ENCODE data around the gene ADGRG6.

Gene ADGRG6

DNA sequence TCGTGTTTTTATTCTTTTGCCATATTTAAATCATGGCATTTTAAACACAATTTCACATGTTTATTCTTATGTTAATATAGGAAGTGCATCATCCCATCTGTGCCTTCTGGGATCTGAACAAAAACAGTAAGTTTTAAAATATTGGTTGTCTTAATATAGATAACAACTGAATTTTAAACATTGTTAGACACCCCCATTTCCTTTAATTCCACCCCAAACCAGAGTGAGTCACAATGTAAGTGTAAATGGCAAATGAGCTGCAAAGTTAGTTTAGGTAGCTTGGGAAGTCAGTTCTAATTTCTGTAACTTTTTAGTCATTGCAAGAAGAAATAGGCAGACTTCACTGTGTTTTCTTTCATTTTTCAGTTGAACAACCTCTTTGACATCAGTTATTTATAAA is 108.0 kb downstream of the ADGRG6 start:
- Histone ChIP-seq H3K27me3 (replicated peaks; ENCODE audit: insufficient read depth, low read length) (no peaks in the 10 kb centered on the region), H3F3A (ENCODE audit: insufficient read depth, low read length) (no peaks in the 10 kb centered on the region), H3K4me2 (ENCODE audit: low read depth, low read length) (no peak overlapping the region), H3K4me3 (ENCODE audit: low read length) (no peak overlapping the region), H3K4me1 (ENCODE audit: low read length) (no peaks in the 10 kb centered on the region), H4K20me1 (ENCODE audit: insufficient read depth, low read length) (no peaks in the 10 kb centered on the region), H3K9me3 (replicated peaks; ENCODE audit: insufficient read depth, low read length) (no peaks in the 10 kb centered on the region), H3K36me3 (replicated peaks; ENCODE audit: insufficient read depth, low read length) (no peaks in the 10 kb centered on the region), H2AFZ (ENCODE audit: low read length) (no peak overlapping the region), H3K9ac (ENCODE audit: low read length) (no peak overlapping the region), H3K79me2 (ENCODE audit: low read length) (no peaks in the 10 kb centered on the region), H3K9me2 (replicated peaks; ENCODE audit: insufficient read depth, low read length) (no peaks in the 10 kb centered on the region), H3K27ac (ENCODE audit: low read length) (no peak overlapping the region)
- no peak for TF ChIP-seq EZH2 (optimal IDR thresholded peaks at IDR 0.05; ENCODE audit: low read depth, low read length)
- TF ChIP-seq EZH2phosphoT487 (IDR thresholded peaks at IDR 0.05; ENCODE audit: low read length) = no peak
- TF ChIP-seq, protein P1, sequence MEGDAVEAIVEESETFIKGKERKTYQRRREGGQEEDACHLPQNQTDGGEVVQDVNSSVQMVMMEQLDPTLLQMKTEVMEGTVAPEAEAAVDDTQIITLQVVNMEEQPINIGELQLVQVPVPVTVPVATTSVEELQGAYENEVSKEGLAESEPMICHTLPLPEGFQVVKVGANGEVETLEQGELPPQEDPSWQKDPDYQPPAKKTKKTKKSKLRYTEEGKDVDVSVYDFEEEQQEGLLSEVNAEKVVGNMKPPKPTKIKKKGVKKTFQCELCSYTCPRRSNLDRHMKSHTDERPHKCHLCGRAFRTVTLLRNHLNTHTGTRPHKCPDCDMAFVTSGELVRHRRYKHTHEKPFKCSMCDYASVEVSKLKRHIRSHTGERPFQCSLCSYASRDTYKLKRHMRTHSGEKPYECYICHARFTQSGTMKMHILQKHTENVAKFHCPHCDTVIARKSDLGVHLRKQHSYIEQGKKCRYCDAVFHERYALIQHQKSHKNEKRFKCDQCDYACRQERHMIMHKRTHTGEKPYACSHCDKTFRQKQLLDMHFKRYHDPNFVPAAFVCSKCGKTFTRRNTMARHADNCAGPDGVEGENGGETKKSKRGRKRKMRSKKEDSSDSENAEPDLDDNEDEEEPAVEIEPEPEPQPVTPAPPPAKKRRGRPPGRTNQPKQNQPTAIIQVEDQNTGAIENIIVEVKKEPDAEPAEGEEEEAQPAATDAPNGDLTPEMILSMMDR (IDR thresholded peaks at IDR 0.05; ENCODE audit: low read length) = no peak
- DNase-seq = no peak

DNA sequence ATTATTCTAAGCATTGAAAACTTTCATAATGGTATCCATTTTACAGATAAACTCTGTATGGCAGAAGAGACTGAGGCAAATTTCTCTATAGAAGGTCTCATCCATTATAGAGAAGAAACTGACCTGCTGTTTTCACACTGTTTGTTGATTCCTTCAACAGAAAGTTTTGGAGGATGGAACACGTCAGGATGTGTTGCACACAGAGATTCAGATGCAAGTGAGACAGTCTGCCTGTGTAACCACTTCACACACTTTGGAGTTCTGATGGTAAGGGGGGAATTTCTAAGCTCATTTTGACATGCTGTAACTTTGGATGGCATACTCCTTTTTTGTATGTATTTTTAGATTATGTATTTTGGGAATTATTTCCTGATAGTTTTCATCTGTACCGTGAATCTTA is 109.3 kb downstream of the ADGRG6 start:
- Histone ChIP-seq H2AFZ (ENCODE audit: low read length) (no peak overlapping the region), H3K27me3 (replicated peaks; ENCODE audit: insufficient read depth, low read length) (no peaks in the 10 kb centered on the region), H3K4me1 (ENCODE audit: low read length) (no peaks in the 10 kb centered on the region), H3K4me3 (ENCODE audit: low read length) (no peak overlapping the region), H3K9me2 (replicated peaks; ENCODE audit: insufficient read depth, low read length) (no peaks in the 10 kb centered on the region), H3K36me3 (replicated peaks; ENCODE audit: insufficient read depth, low read length) (no peaks in the 10 kb centered on the region), H3K9ac (ENCODE audit: low read length) (no peak overlapping the region), H3F3A (ENCODE audit: insufficient read depth, low read length) (no peaks in the 10 kb centered on the region), H3K79me2 (ENCODE audit: low read length) (no peaks in the 10 kb centered on the region), H3K9me3 (replicated peaks; ENCODE audit: insufficient read depth, low read length) (no peaks in the 10 kb centered on the region), H3K27ac (ENCODE audit: low read length) (no peak overlapping the region), H3K4me2 (ENCODE audit: low read depth, low read length) (no peak overlapping the region), H4K20me1 (ENCODE audit: insufficient read depth, low read length) (no peaks in the 10 kb centered on the region)
- TF ChIP-seq, protein P1 (IDR thresholded peaks at IDR 0.05; ENCODE audit: low read length) = no peak
- no peak for TF ChIP-seq EZH2 (optimal IDR thresholded peaks at IDR 0.05; ENCODE audit: low read depth, low read length)
- TF ChIP-seq EZH2phosphoT487 (IDR thresholded peaks at IDR 0.05; ENCODE audit: low read length) = no peak
- no peak for DNase-seq

DNA sequence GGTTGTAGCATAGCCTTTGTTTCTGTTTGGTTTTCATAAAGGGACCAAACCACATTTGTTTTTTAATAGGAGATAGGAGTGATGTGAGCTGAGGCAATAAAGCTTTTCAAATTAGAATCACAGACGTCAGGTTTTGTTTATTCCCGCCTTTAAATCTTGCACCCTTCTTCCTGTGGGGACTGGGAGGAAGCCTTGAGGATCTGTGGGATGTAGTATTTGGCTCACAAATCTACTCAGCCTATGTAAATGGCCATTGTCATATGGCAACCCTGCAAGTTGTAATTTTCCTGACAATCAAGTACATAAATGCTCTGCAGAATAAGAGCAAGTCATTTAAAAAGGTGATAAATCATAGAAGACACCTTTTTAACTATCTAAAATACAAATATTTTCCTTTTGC is 110.4 kb downstream of the ADGRG6 start:
- no peaks in the 10 kb centered on the region for H3K9me3 ChIP-seq (replicated peaks; ENCODE audit: insufficient read depth, low read length)
- no peaks in the 10 kb centered on the region for H3K9me2 ChIP-seq (replicated peaks; ENCODE audit: insufficient read depth, low read length)
- H2AFZ ChIP-seq (ENCODE audit: low read length) = no peak overlapping the region
- no peaks in the 10 kb centered on the region for H3K4me1 ChIP-seq (ENCODE audit: low read length)
- H3K27ac ChIP-seq (ENCODE audit: low read length) = no peak overlapping the region
- H3K79me2 ChIP-seq (ENCODE audit: low read length) = no peaks in the 10 kb centered on the region
- no peak overlapping the region for H3K9ac ChIP-seq (ENCODE audit: low read length)
- H3K27me3 ChIP-seq (replicated peaks; ENCODE audit: insufficient read depth, low read length) = no peaks in the 10 kb centered on the region
- no peaks in the 10 kb centered on the region for H4K20me1 ChIP-seq (ENCODE audit: insufficient read depth, low read length)
- H3K4me2 ChIP-seq (ENCODE audit: low read depth, low read length) = no peak overlapping the region
- DNase-seq = no peak
- H3K4me3 ChIP-seq (ENCODE audit: low read length) = no peak overlapping the region
- H3F3A ChIP-seq (ENCODE audit: insufficient read depth, low read length) = no peaks in the 10 kb centered on the region
- no peaks in the 10 kb centered on the region for H3K36me3 ChIP-seq (replicated peaks; ENCODE audit: insufficient read depth, low read length)
- no peak for TF ChIP-seq EZH2 (optimal IDR thresholded peaks at IDR 0.05; ENCODE audit: low read depth, low read length)
- no peak for TF ChIP-seq EZH2phosphoT487 (IDR thresholded peaks at IDR 0.05; ENCODE audit: low read length)
- TF ChIP-seq, protein P1 (IDR thresholded peaks at IDR 0.05; ENCODE audit: low read length) = no peak

Data from MM.1S (cell line).